Esophagus muscularis mucosa (tissue), 4 donors: Measurements from ENCODE around the gene GABRB3. TPM values are rescaled to one million over a fixed set of nuclear protein-coding genes. Genes with fewer than 3 reads are reported as not detected.

Source experiments
- DNase-seq: peaks from one replicate; pipeline ENCODE4 v3.0.0-alpha.2; 2017; ENCODE audit errors: extremely low spot score
- H3K27ac ChIP-seq, 4 donors: fragments of 200-600 bp; sonication (generic); replicated peaks in 1 of 4; 1 replicate in 3 of 4; 2 replicates in 1 of 4; pipeline ENCODE4 v1.5.1; 2016 to 2019; ENCODE audit warnings: mild to moderate bottlenecking in 1 of 4
- H3K27me3 ChIP-seq, 4 donors: fragments of 200-600 bp; sonication (generic); one replicate each; pipeline versions ENCODE4 v1.5.1 to v1.6.0; 2016 to 2019
- H3K36me3 ChIP-seq, 4 donors: fragments of 200-600 bp; sonication (generic); one replicate each; pipeline ENCODE4 v1.5.1; 2016 to 2019
- H3K4me1 ChIP-seq, 4 donors: fragments of 200-600 bp; sonication (generic); one replicate each; pipeline ENCODE4 v1.5.1; 2016 to 2019
- H3K4me3 ChIP-seq, 4 donors: fragments of 200-600 bp; sonication (generic); 1 replicate in 2 of 4; 2 replicates in 2 of 4; pipeline ENCODE4 v1.5.1; 2016 to 2019; ENCODE audit warnings: mild to moderate bottlenecking in 4 of 4, moderate library complexity in 1 of 4
- H3K9me3 ChIP-seq, 4 donors: fragments of 200-600 bp; sonication (generic); 1 replicate in 3 of 4; 2 replicates in 1 of 4; pipeline ENCODE4 v1.5.1; 2016 to 2019
- CTCF ChIP-seq, 3 experiments: fragments of 200-600 bp in 2 of 3; fragments of 450-650 bp in 1 of 3; sonication (generic) in 2 of 3; IDR thresholded peaks; one replicate each; pipeline ENCODE4 v1.5.1; 2017 to 2019; ENCODE audit warnings: antibody characterized with exemption in 3 of 3, mild to moderate bottlenecking in 2 of 3, moderate library complexity in 1 of 3
- EP300 ChIP-seq: sonication (generic); formaldehyde crosslinking; IDR thresholded peaks from one replicate; pipeline ENCODE4 v1.6.1; 2017; ENCODE audit warnings: antibody characterized with exemption
- POLR2A ChIP-seq: fragments of 450-650 bp; IDR thresholded peaks from one replicate; pipeline ENCODE4 v1.6.1; 2017; ENCODE audit warnings: antibody characterized with exemption, moderate library complexity, mild to moderate bottlenecking, low read depth
- POLR2AphosphoS5 ChIP-seq, 2 donors: sonication (generic); formaldehyde crosslinking; IDR thresholded peaks; one replicate each; pipeline ENCODE4 v1.6.1; 2017; ENCODE audit warnings: antibody characterized with exemption in 2 of 2
- WGBS: methylation state at CpG from one replicate; pipeline ENCODE4 v1.1.5; 2018; 5-methylcytosine and 5-hydroxymethylcytosine counted together
- intact Hi-C: fragments of 100-400 bp; cut with DNase I; formaldehyde crosslinking; loops from one replicate; pipeline ENCODE4 v1.15.1; 2023
- total RNA-seq, 4 donors: library from RNA; depleted of rRNA; stranded (reverse); fragments of >200 nt; gene quantifications; one replicate each; pipeline versions ENCODE4 v1.1.0 to v1.2.1, GENCODE V29; 2016

GABRB3 gene
- total RNA-seq, 4 donors from 2014 or later, result 3.0 to 7.9 (median 4.2) TPM

GRCh38 chr15:26628071-26628470 lies 144.8 kb downstream of the GABRB3 start:
- no peak for TF ChIP-seq CTCF (IDR thresholded peaks at IDR 0.05)
- TF ChIP-seq EP300, result no peak
- no peak for TF ChIP-seq POLR2AphosphoS5 (IDR thresholded peaks at IDR 0.05)
- TF ChIP-seq POLR2A, result no peak
- 88% methylated on average over 3 of the region's 3 CpGs for WGBS
- no peaks in the 10 kb centered on the region for H3K27me3 ChIP-seq
- intact Hi-C loops, result no loop called here
- no peaks in the 10 kb centered on the region for H3K36me3 ChIP-seq
- peak overlapping the region in 1 of 4 donors; percentile 48 for H3K4me3 ChIP-seq
- H3K27ac ChIP-seq, result no peak overlapping the region
- no peaks in the 10 kb centered on the region for H3K9me3 ChIP-seq
- peaks cover 0 to 5% (median 0%) of the 10 kb centered on the region in 4 donors for H3K4me1 ChIP-seq
- no peak for DNase-seq

GRCh38 chr15:26624128-26624527 lies 148.7 kb downstream of the GABRB3 start:
- H3K27me3 ChIP-seq, result no peaks in the 10 kb centered on the region
- H3K27ac ChIP-seq, result no peak overlapping the region
- no peaks in the 10 kb centered on the region for H3K9me3 ChIP-seq
- WGBS, result 94% methylated on average over 16 of the region's 17 CpGs
- intact Hi-C loops, result no loop called here
- H3K4me3 ChIP-seq, result no peak overlapping the region
- H3K4me1 ChIP-seq, result peaks cover 0 to 5% (median 0%) of the 10 kb centered on the region in 4 donors
- TF ChIP-seq EP300, result no peak
- no peak for TF ChIP-seq POLR2AphosphoS5 (IDR thresholded peaks at IDR 0.05)
- no peak for TF ChIP-seq CTCF (IDR thresholded peaks at IDR 0.05)
- no peak for TF ChIP-seq POLR2A
- DNase-seq, result peak; percentile 60
- H3K36me3 ChIP-seq, result no peaks in the 10 kb centered on the region

GRCh38 chr15:26623071-26623470 lies 149.8 kb downstream of the GABRB3 start:
- H3K36me3 ChIP-seq, result no peaks in the 10 kb centered on the region
- intact Hi-C loops, result no loop called here
- DNase-seq, result no peak

GRCh38 chr15:26621816-26622215 lies 151.1 kb downstream of the GABRB3 start:
- WGBS, result 76% methylated on average over 5 of the region's 5 CpGs
- no peaks in the 10 kb centered on the region for H3K27me3 ChIP-seq
- H3K27ac ChIP-seq, result no peak overlapping the region
- H3K36me3 ChIP-seq, result no peaks in the 10 kb centered on the region
- no peaks in the 10 kb centered on the region for H3K4me1 ChIP-seq
- intact Hi-C loops, result no loop called here
- H3K4me3 ChIP-seq, result no peak overlapping the region
- no peaks in the 10 kb centered on the region for H3K9me3 ChIP-seq
- DNase-seq, result no peak
- no peak for TF ChIP-seq POLR2A
- no peak for TF ChIP-seq POLR2AphosphoS5 (IDR thresholded peaks at IDR 0.05)
- TF ChIP-seq CTCF (IDR thresholded peaks at IDR 0.05), result no peak
- TF ChIP-seq EP300, result no peak

More at GRCh38 chr15:26623071-26623470, 149.8 kb downstream of the GABRB3 start:
- H3K9me3 ChIP-seq, result no peaks in the 10 kb centered on the region
- no peak for TF ChIP-seq POLR2A
- TF ChIP-seq POLR2AphosphoS5 (IDR thresholded peaks at IDR 0.05), result no peak
- TF ChIP-seq EP300, result no peak
- no peak for TF ChIP-seq CTCF (IDR thresholded peaks at IDR 0.05)
- H3K27me3 ChIP-seq, result no peaks in the 10 kb centered on the region
- 85% methylated on average over 9 of the region's 9 CpGs for WGBS
- peaks cover 0 to under 1% (median 0%) of the 10 kb centered on the region in 4 donors for H3K4me1 ChIP-seq
- no peak overlapping the region for H3K27ac ChIP-seq
- H3K4me3 ChIP-seq, result no peak overlapping the region
